Left ventricle myocardium superior (tissue), 1 donor: ENCODE results near the gene LTA4H. TPM values are rescaled to one million over a fixed set of nuclear protein-coding genes. Genes with fewer than 3 reads are reported as not detected.

Experiments used
- ATAC-seq: fragments of 200-7000 bp; cut with Tn5 transposase; one replicate; pipeline ENCODE4 v1.9.1; 2020; ENCODE audit warnings: mild to moderate bottlenecking, moderate library complexity
- DNase-seq: peaks from one replicate; pipeline ENCODE4 v3.0.0-alpha.2; 2020
- intact Hi-C: fragments of 100-400 bp; cut with micrococcal nuclease; formaldehyde crosslinking; loops from one replicate; pipeline ENCODE4 v1.11.0; 2022
- total RNA-seq: library from RNA; stranded (reverse); fragmentation: NEBNext Ultra II Directional; extraction: Animal tissue kit (Norgen Biotek cat#: 25700); gene quantifications from one replicate; pipeline ENCODE4 v1.2.1, GENCODE V29; 2021
- donor health status: DM: no; HTN: yes; CAD: no; lungs with severe emphysema.

The LTA4H gene
- total RNA-seq, 1 donor from 2014 or later: 42.0 TPM

DNA sequence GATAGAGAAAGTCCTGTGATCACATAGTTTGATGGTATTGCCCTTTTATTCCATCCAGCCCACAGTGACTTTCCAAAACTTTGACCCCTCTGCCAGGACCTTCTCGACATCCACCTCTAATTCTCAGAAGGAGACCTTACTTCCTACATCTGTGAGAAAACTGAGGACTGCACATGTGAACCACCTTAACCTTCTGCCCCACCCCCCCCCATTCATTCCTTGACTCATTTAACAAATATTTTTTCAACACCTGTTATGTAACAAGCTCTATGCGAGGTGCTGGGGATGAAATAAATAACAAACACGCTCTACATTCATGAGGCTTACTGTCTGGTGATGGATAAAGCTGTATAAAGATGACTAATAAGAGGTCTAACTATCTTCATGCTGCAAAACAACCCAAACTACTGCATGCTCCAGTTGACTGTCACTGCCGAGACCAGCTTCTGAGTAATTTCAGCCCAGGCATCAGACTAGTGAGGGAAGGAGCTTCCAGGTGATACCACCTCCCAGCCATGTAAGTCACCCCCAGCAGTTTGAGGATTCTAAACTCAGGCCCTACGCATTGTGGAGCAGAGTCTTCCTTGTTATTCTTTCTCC is 37.4 kb downstream of the LTA4H start:
- no peak for ATAC-seq
- no peak for DNase-seq
- intact Hi-C loops: loop anchor here (10.0 kb wide), 1 partner anchor 173 kb away; no protein-coding TSS in a partner anchor

DNA sequence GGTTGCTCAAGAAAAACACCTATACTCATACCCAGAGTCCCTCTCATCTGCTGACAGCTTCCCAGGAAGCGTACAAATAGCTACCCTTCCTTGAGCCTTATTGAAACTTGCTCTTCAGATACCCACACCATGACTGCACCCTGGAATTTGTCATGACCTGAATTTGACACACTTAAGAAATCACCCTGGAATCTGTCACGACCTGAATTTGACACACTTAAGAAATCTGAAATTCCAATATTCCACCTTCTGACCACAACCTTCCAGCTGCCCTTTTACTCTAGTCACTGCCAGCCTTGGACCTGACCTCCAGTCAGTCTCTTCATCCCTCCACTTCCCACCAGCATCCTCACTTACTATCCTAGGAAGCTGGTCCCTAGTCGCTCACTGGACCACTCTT is 38.1 kb downstream of the LTA4H start:
- no peak for ATAC-seq
- intact Hi-C loops: loop anchor here (10.0 kb wide), 1 partner anchor 172 kb away; no protein-coding TSS in a partner anchor
- DNase-seq: no peak

DNA sequence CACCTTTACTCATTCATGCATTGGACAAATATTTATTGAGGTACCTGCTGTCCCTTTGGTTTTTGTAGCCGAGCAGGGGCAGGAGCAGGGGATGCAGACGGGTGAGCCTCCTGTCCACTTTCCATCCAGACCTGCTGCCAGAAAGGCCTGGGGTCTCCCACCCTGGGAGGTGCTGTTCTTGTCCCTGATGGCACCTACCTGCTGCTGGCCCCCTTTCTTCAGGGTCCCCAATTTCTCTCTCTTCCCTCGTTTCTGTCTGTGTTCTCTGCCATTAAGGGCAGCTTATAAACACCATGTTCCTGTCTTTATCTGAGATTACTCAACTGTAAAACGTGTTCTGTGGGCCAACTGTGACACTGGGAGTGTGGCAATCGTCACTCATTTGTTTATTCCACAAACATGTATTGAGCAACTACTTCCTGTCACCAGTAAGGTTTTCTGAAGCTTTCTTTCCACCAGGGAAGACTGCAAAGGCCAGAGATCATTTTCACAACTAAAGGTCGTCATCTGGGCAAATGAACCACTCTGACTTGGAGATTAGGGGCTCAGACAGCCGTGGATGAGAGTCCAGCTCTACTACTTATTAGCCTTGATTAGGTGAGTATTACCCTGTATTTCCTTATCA is 39.2 kb downstream of the LTA4H start, which contains the start of gene HAL:
TSS of gene HAL (minus strand) at position 311 of the 625 bp plus-strand sequence. CDS start 434 bp downstream, outside the sequence.
- DNase-seq: peak; percentile 32
- peak; percentile 58 for ATAC-seq
- intact Hi-C loops: loop anchor here (10.0 kb wide), 1 partner anchor 171 kb away; no protein-coding TSS in a partner anchor

DNA sequence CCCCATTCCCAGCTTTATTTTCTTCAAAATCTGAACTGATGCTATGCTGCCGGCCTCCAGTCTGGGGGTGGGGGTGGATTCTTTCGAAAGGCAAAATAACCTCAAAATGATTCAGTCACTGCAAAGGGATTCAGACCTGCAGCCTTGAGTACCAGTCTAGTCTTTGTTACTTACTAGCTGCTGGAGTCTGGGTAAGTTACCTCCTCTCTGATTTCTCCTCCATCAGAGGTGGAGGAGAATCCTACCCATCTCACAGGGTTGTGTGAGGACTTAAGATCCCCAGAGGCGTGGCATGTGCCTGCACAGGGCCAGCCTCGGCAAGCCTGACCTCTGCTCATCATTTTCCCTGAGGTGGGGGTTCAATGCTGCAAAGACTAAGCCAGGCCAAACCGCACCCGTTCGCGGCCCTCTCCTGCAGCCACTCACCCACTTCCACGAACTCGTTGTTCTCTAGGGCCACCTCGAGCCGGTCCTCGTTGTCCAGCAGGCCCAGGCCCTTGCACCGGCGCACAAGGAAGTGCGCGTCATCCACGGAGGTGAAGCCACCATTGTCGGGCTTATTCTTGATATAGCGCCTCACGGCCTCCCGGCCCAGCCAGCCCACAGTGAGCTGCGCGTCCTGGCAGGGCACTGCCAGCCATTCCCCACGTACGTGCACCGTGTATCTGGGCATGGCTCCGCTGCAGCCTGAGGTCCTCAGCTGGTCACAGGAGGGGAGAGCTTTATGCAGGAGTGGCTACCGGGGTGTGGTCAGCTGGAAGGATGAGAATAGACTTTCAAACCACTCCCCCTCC is 40.0 kb downstream of the LTA4H start:
- intact Hi-C loops: loop anchor here (10.0 kb wide), 1 partner anchor 171 kb away; no protein-coding TSS in a partner anchor
- ATAC-seq (no peak), DNase-seq (no peak)

DNA sequence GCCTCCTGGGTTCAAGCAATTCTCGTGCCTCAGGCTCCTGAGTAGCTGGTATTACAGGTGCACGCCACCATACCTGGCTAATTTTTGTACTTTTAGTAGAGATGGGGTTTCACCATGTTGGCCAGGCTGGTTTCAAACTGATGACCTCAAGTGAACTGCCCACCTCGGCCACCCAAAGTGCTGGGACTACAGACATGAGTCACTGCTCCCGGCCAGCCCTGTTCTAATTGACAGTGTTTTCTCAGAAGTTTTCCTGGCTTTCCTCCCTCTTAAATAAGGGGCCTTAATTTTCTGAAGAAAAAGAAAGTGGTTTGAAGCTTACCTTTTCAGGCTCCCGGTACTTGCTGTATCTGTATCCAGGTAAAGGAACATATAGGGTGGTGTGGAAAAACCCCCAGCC is 40.9 kb downstream of the LTA4H start:
- intact Hi-C loops: loop anchor here (10.0 kb wide), 1 partner anchor 170 kb away; no protein-coding TSS in a partner anchor

DNA sequence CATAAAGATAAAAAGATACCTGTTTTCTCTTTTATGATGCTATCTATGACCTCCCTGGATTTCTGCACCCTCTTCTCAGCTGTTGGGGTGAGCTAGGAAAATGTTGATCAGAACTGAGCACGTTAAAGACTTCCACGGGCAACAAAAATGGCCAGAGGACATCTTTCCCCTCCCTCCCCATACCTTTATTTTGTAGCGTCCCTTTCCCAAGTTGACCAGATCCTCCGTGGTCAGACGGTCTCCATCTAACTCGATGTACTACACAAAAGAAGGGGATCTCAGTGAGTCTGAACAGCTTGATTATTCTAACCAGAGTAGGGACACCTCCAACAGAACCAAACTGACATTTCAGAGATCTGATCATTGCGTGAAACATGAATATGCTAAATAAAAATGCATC is 41.5 kb downstream of the LTA4H start:
- DNase-seq (no peak), ATAC-seq (no peak)
- intact Hi-C loops: loop anchor here (10.0 kb wide), 1 partner anchor 169 kb away; no protein-coding TSS in a partner anchor

More for the DNA sequence above, 40.9 kb downstream of the LTA4H start:
- ATAC-seq: no peak
- no peak for DNase-seq

DNA sequence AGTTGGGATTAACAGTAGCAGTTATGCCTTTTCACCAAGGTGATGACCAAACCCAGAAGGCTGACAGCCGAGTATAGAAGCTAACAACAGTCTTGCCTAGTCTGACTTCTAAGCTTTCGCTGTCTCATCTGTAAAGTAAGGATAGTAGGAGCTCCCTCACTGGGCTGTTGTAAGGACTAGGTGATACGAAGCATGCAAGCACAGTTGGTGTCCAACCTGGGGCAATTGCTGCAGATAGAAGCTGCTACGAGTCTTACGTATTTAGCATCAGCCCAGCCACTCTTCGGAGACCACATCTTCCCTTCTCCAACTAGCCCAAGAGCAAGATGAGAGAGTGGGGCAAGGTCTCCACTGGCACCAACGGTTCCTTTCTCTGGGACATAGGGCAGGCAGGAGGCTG is 45.3 kb downstream of the LTA4H start:
- intact Hi-C loops: loop anchor here (10.0 kb wide), 1 partner anchor 165 kb away; no protein-coding TSS in a partner anchor
- no peak for DNase-seq
- ATAC-seq: no peak

DNA sequence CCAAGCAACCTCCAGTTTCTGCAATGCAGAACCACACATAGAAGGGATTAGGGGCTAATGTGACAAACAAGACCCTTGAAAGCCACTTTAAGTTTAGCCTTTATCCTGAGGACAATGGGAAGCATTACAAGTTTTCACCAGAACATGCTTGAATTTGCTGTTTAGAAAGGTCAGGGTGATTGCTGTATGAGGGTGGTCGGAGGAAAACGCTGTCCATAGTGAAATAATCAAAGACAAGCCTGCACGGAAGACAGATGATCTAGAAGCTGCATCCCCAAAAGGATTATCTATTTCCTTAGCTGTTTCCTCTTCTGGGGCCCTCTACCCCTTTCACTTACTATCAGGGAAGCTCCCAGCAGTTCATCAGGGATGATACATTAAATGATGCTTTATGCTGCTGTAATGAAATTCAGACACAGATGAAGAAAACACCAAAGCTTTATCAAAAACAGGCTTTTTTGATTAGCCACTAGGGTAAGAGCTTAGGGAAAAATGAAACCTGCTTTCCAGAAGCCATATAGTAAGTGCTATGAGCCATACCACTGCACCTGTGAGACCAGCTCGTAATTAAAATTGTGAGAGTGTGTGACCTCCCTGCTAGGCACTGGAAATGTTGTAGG is 45.8 kb downstream of the LTA4H start:
- no peak for ATAC-seq
- DNase-seq: no peak
- intact Hi-C loops: loop anchor here (10.0 kb wide), 1 partner anchor 165 kb away; no protein-coding TSS in a partner anchor

DNA sequence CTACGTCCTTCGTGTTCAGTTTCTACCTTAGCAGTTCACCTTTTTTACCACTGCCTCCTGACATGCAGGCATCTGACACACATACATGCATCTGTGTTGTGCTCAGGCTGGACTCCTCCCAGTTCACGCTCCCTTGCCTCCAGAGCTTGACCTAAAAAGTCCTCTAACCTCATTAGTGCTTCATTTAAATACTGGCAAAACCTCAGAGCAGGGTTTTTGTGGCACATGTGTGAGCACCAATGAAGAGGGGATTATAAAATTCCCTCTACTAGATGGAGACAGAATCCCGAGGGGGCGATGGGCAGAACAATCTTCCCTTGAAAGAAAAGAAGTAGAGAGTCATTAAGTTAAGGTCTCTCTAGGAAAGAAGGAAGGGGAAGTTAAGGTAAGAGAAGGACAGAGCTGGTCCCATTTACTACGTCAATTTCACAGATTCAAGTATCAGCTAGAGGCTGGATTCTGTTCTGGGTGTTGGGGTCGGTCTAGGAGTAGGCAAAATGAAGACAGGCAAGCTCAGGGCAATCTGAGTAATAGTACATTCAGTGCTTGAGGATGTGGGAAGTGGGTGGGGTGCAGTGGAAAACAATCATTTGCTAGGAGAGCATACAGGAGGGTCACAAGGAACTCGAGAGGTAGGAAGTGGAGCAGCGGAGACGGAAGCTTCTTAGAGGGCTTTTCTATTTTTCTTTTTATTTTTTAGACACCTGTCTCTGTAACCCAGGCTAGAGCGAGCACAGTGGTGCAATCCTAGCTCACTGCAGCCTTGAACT is 46.7 kb downstream of the LTA4H start:
- intact Hi-C loops: no loop called here
- no peak for DNase-seq
- no peak for ATAC-seq

DNA sequence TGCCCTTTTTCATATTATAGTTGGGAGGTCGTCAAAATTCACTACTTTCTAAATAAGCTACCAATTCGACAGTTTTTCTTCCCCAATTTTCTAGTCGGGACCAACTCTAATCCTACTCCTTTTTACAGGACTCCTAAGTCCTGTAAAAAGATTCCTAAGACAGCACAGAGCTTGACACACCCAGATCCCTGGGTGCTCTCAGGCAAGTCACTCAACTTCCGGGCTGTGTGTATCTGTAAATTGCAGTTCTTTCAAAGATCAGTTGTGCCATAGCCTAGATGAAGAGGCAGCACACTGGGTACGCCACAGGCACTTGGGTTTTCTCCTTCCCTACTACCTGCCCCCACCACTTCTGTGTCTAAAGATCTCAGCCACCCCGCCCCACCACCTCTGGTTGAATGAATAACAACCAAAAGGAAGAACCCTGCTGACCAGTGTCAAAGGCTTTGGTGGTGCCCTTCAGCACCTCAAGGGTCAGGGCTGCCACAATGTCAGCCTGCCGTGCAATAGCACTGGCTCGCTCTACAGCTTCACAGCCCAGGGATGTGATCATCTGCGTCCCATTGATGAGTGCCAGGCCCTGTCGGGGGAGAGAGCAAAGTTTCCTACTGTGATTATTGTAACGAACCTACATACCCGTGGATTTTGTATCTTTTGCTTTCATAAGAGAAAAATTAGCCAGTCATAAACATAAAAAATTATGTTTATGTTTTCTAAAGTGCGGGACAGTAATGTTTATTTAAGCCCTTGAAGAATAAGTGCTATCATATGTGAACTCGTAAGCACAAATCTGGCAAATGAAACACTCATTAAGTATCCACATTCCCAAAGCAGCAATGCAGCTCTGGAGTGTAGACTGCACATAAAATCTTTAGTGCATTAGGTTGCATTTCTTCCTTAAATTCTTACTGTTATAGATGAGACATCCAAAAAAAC is 48.5 kb downstream of the LTA4H start:
- intact Hi-C loops: no loop called here
- DNase-seq (no peak), ATAC-seq (no peak)

DNA sequence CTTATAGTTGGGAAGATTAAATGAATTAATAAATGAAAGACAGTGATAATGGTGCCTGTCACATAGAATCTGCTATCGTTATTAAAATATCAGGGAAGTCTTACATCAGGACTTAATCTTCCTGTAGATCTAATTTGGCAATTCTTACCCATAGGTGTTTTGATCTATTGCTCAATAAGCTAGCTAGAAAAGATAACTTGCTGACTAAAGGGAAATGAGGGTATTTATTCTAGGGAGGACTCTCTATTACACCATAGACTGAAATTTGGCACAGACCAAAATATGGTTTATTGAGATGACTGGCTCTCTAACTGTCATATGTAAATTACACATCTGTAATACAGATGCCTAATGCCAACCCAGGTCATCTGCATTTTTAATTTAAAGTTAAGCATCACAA is 50.7 kb downstream of the LTA4H start:
- ATAC-seq (no peak), DNase-seq (no peak)
- intact Hi-C loops: no loop called here

DNA sequence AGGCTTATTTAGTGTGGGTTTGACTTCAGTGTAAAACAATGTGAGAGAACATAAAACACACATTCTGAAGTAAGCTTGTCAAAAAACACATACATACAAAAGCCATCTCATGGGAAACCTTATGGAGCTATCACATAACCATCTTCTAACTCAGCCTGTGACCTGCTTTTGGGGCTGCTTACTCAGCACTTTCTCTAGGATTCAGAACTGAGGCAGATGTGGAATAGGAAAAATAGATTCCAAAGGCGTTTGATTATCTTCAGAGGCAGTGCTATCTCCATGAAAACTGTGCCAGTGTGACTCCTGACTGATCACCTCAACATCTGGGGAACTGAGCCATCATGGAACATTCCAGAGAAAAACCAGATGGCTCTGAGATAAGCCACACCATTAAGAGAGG is 52.8 kb downstream of the LTA4H start:
- ATAC-seq: no peak
- intact Hi-C loops: no loop called here
- DNase-seq: no peak

DNA sequence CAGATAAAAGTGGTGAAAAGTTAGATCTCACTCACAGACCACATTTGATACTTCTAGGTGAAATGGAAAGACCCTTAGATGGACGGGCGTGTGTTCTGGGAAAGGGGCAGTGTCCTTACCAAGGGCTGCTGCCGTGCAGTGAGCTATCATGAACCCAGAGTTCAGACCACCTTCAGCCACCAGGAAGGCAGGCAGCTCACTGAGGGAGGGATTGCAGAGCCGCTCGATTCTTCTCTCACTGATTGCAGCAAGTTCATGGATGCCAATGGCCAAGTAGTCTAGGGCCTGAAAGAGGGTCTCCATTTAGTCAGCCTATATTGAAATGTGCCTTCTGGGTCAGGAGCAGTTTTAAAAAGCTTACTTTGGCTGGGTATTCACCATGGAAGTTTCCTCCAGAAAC is 55.0 kb downstream of the LTA4H start:
- intact Hi-C loops: no loop called here
- DNase-seq: no peak
- ATAC-seq: no peak

DNA sequence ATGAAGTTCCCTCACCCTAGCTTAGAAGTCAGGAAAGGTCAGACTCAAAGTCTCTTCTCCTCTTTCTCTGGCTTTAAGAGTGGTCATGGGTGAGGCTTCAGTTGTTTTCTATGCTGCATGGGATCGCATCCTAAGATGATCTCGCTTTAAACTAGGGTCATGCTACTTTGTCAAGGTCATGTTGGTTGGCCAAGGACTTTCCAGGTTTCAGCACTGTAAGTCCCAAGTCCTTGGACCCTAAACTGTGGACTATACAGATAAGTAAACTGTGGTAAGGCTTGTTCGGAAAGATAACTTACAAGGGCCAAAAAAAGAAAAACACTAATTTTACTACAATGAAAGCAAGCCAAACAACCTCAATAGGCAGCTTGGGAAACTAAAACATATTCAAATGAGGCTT is 56.6 kb downstream of the LTA4H start:
- intact Hi-C loops: no loop called here
- ATAC-seq (no peak), DNase-seq (no peak)

DNA sequence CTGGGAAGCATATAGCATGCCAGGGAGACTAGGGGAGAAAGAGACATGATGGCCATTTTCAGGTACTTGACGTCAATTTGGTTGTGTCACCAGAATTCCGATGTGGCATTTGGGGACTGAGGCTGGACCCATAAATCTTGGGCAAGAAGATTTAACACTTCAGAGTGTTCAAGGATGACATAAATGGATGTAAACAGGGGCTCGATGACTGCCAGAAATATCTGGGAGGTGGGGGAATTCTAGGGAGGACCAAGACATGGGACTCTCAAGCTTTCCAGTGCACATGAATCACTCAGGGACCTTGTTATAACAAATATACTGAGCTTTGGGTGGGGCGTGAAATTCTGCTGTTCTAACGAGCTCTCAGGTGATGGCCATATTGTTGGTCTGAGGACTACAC is 57.0 kb downstream of the LTA4H start:
- intact Hi-C loops: no loop called here
- DNase-seq (no peak), ATAC-seq (no peak)

DNA sequence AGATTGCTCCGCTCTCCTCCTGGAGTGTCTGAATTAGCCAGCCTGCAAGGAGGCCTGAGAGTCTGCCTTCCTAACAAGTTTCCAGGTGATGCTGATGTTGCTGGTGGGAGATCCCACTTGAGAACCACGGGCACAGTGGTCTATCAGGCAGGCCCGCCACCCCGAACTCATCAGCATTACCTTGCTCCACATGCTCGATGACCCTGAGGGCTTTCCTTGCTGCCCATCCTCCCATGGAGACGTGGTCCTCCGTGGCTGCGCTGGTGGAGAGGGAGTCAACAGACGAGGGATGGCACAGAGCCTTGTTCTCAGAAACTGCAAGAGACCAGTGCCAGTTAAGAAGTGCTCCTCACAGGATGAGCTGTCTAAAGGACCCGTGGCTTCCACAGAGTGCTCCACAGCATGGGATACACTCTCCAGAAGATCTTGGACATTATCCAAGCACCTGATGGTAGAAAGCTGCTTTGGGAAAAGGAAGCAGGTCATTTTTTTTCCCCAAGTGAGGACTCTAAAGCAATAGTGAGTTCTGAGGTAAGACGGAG is 57.6 kb downstream of the LTA4H start:
- DNase-seq: no peak
- no peak for ATAC-seq

DNA sequence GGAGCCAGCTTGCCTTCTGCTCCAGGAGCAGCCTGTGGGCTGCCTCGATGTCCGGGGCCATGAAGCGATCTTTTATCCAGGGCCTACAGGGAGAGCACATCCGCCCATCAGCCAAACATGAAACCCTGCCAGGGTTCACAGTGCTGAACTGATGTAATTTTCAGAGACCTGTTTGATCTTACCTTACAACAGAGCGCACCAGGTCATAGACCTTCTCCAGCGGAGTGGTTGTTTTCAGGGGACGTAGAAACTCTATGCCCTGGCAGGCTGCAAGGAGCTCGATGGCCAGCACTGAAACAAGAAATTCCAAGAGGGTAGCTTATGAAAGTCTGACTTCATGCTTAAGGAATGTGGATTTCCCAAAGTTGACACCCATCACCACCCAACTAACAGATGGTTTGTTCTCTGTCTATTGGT is 59.0 kb downstream of the LTA4H start:
- ATAC-seq: no peak
- intact Hi-C loops: no loop called here
- no peak for DNase-seq

More for the DNA sequence above, 57.6 kb downstream of the LTA4H start:
- intact Hi-C loops: no loop called here
